PC-3 (cell line): ENCODE data around the gene DIP2B.

Experiments
- EZH2 ChIP-seq: fragments of 300-600 bp; sonication (generic); IDR thresholded peaks from one replicate; pipeline ENCODE4 v1.6.1; 2017; ENCODE audit warnings: antibody characterized with exemption, mild to moderate bottlenecking, low read length; ENCODE audit not compliant: unreplicated experiment
- EZH2phosphoT487 ChIP-seq: fragments of 300-600 bp; sonication (generic); IDR thresholded peaks from 2 replicates; pipeline ENCODE4 v1.6.1; 2018; ENCODE audit warnings: mild to moderate bottlenecking, antibody characterized with exemption, low read length, borderline replicate concordance
- TF ChIP-seq, protein P1 (sequence below): fragments of 300-600 bp; sonication (generic); conservative IDR thresholded peaks from 2 replicates; pipeline ENCODE4 v1.5.1; 2017; ENCODE audit warnings: antibody characterized with exemption, low read depth, mild to moderate bottlenecking, low read length

DNA sequence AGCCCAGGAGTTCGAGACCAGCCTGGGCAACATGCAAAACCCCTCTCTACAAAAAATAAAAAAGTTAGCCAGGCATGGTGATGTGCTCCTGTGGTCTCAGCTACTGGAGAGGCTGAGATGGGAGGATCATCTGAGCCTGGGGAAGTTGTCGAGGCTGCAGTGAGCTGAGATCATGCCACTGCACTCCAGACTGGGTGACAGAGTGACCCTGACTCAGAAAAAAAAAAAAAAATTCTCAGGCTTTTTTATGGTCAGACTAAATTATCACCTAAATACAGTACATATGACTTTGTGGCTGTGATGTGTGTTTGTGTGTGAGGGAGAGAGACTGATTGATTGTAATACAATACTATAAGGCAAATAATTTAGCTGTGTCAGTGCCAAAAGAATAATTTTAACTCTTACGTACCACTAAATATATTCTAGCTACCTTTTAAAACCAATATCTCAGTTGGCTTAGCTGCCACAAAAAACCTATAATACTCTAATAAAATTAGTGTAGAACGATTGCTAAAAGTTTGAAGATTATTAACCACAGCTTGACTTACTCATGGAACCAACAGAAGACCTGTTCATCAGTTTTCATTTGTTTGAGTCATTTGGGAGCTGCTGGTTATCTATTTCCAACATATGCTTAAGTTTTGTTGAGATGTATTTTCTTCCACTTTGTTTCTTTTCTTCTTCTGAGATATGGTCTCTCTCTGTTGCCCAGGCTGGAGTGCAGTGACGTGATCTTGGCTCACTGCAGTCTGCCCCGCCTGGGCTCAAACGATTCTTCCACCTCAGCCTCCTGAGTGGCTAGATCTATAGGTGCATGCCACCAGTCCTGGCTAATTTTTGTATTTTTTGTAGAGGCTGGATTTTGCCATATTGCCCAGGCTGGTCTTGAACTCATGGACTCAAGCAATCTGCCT, 58.0 kb downstream of the DIP2B start:
- TF ChIP-seq, protein P1, sequence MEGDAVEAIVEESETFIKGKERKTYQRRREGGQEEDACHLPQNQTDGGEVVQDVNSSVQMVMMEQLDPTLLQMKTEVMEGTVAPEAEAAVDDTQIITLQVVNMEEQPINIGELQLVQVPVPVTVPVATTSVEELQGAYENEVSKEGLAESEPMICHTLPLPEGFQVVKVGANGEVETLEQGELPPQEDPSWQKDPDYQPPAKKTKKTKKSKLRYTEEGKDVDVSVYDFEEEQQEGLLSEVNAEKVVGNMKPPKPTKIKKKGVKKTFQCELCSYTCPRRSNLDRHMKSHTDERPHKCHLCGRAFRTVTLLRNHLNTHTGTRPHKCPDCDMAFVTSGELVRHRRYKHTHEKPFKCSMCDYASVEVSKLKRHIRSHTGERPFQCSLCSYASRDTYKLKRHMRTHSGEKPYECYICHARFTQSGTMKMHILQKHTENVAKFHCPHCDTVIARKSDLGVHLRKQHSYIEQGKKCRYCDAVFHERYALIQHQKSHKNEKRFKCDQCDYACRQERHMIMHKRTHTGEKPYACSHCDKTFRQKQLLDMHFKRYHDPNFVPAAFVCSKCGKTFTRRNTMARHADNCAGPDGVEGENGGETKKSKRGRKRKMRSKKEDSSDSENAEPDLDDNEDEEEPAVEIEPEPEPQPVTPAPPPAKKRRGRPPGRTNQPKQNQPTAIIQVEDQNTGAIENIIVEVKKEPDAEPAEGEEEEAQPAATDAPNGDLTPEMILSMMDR: no peak
- TF ChIP-seq EZH2 (no peak), EZH2phosphoT487 (no peak)
